ENCODE measurements around the gene EARS2.

DNA sequence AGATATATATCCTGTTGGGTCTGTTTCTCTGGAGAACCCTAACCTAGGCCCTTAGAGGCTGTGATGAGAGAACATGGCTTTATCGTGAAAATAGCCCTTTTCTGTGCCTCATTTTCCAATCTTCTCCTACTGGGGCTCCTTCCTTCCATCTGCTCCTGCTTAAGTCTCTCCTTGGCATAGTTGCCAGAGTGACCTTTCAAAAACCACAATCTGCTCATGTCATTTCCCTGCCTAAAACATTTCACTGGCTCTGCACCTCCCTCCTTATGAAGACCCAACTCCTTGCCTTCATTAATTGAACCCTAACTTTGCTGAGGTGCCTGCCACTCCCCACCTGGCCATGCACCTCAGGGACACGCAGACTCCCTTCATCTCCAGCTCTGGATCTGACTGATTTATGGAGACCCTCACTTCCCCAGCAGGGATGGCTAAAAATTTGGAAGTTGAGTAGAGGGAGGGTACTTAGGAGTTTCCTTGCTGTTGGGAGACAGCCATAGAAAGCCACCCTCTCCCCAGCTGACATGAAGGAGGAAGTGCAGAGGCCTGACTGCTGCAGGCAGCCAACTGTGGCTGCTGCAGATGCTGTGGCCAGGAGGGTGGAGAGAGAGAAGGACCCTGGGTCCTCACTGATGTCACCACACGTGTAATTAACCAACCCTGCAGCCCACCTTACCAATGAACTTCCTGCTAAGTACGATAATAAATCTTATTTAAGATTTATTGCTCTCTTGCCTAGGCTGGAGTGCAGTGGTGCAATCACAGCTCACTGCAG is 40.6 kb downstream of the EARS2 start:
- TF ChIP-seq, protein P1, sequence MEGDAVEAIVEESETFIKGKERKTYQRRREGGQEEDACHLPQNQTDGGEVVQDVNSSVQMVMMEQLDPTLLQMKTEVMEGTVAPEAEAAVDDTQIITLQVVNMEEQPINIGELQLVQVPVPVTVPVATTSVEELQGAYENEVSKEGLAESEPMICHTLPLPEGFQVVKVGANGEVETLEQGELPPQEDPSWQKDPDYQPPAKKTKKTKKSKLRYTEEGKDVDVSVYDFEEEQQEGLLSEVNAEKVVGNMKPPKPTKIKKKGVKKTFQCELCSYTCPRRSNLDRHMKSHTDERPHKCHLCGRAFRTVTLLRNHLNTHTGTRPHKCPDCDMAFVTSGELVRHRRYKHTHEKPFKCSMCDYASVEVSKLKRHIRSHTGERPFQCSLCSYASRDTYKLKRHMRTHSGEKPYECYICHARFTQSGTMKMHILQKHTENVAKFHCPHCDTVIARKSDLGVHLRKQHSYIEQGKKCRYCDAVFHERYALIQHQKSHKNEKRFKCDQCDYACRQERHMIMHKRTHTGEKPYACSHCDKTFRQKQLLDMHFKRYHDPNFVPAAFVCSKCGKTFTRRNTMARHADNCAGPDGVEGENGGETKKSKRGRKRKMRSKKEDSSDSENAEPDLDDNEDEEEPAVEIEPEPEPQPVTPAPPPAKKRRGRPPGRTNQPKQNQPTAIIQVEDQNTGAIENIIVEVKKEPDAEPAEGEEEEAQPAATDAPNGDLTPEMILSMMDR (IDR thresholded peaks at IDR 0.05), result no peak
- TF ChIP-seq POLR2A (IDR thresholded peaks at IDR 0.05), result no peak
